HT-29 (cell line): ENCODE results near the gene SAFB. TPM values are rescaled to one million over a fixed set of nuclear protein-coding genes. Genes with fewer than 3 reads are reported as not detected.
"Not testable (repeated sequence)": the region's sequence is repeated elsewhere in the genome, so short reads cannot be mapped to it uniquely, and the experiment has no call there.

Experiments used
- DNase-seq: peaks from one replicate; pipeline ENCODE4 v3.0.0-alpha.2; 2015; ENCODE audit warnings: low spot score
- total RNA-seq: library from RNA; depleted of rRNA; stranded (reverse); fragments of >200 nt; shearing (Covaris generic); gene quantifications from 2 replicates; pipeline ENCODE4 v1.2.3, GENCODE V29; 2014

SAFB gene
- total RNA-seq, 1 experiment from 2014 or later, result 84.1 TPM

DNA sequence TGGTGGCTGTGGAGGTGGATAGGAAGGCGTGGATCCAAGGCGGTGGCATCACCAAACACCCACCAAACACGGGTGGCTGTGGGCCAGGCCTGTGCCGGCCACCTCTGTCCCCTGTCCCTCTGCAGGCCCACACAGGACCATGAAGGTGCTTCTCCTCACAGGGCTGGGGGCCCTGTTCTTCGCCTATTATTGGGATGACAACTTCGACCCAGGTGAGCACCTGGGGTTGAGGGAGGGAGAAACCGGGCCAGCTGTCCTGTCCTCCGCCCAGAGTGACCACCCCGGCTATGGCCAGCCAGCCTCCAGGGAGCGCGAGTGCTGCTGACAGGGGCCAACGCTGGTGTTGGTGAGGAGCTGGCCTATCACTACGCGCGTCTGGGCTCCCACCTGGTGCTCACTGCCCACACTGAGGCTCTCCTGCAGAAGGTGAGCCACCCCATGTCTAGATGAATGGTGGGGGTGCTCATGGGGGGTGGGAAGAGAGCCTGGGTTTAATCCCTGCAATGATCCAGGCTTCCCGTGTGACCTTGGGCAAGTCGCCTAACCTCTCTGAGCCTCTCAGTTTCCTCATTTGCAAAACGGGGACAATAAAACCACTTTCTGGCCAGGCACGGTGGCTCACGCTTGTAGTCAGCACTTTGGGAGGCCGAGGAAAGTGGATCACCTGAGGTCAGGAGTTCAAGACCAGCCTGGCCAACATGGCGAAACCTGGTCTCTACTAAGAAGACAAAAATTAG lies 62.0 kb downstream of the SAFB start:
- no peak for DNase-seq

DNA sequence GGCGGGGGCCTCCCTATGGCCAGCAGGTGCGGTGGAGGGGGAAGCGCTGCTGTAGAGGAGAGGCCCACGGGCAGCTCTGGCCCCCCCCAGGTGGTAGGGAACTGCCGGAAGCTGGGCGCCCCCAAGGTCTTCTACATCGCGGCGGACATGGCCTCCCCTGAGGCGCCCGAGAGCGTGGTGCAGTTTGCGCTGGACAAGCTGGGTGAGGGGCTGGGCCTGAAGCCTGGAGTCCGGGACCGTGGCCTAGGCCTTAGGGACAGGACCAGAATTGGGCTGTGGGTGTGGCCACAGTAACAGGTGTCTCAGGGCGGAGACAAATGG lies 63.4 kb downstream of the SAFB start:
- no peak for DNase-seq

GRCh38 chr19:5686647-5687359 lies 63.9 kb downstream of the SAFB start:
- DNase-seq, result peak; percentile 92

DNA sequence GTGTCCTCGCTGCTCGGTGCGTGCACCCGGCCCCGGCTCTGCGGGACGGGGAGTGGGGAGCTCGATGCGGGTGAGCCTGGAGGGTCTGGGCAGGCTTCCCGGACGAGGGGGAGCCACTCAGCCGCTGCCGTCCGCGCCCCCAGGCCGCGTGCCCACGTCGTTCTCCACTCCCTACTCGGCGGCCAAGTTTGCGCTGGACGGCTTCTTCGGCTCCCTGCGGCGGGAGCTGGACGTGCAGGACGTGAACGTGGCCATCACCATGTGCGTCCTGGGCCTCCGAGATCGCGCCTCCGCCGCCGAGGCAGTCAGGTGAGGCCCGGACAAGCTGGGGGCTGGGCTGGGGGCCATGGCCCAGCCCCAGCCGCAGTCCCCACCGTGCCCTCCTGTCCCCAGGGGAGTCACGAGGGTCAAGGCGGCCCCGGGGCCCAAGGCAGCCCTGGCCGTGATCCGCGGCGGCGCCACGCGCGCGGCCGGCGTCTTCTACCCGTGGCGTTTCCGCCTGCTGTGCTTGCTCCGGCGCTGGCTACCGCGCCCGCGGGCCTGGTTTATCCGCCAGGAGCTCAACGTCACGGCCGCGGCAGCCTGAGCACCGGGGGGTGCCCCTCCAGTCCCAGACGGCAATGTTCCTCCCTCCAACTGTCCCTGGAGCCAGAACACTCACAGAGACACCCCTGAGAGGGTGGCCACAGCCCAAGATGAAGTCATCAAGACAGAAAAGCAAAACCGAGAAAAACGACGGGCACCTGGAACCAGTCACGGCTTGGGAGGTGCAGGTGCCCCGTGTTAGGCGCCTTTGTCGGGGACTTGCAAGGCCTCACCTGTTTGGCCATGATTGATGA lies 64.7 kb downstream of the SAFB start:
- no peak for DNase-seq

DNA sequence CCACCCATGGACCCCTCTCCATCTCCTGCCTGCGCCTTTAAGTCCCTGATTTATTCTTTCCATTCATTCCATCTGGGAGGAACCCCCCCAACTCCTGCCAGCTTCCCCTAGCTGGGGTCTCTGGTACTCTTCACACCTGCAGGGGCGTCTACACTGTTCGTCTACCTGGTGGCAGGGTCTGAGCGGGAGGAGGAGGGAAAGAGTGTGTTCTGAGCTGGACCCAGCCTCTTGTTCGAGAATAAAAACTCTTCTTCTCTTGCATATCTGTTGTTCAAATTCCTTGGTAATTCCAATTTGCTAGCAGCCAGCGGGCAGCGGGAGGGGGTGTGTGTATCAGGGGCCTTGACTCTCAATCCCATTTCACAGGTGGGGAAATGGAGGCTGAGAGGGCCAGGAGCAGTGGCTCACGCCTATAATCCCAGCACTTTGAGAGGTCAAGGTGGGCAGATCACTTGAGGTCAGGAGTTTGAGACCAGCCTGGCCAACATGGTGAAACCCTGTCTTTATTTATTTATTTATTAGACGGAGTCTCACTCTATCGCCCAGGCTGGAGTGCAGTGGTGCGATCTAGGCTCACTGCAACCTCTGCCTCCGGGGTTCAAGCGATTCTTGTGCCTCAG lies 65.5 kb downstream of the SAFB start:
- DNase-seq, result not testable (repeated sequence)

GRCh38 chr19:5690125-5690954 lies 67.5 kb downstream of the SAFB start, which contains the start of gene RPL36:
RPL36 (plus strand) TSS chr19:5690295; CDS start chr19:5690508, 213 bp downstream.
- peak; percentile 93 for DNase-seq

DNA sequence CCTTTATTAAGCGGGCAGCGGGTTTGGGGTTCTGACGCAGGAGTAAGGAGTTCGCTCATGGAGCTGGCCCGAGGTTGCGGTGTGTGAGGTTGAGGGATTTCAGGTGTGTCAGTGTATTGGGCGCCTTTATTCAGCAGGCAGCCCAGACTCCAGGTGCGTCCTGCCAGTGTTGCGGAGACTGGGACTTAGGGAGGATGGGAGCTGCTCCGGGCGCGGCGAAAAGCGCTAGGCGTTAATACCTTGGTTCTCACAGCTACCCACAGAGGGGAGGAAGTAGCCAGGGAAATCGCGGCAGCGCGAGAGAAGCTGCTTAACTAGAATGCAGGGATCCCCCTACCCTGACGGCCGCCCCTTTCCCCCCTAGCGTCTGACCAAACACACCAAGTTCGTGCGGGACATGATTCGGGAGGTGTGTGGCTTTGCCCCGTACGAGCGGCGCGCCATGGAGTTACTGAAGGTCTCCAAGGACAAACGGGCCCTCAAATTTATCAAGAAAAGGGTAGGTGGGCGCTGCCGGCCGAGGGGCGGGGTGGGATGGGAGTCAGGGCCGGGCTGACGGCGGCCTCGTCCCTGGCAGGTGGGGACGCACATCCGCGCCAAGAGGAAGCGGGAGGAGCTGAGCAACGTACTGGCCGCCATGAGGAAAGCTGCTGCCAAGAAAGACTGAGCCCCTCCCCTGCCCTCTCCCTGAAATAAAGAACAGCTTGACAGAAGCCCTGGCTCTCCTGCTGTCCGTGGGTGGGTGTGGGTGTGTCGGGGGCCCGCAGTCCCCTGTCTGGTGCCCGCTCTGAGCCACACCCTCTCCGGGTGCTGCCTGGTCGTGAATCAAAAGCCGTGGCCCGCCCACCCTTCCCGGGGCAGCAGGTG lies 68.3 kb downstream of the SAFB start:
- peak; percentile 35 for DNase-seq

GRCh38 chr19:5691822-5692722 lies 69.2 kb downstream of the SAFB start:
- no peak for DNase-seq

DNA sequence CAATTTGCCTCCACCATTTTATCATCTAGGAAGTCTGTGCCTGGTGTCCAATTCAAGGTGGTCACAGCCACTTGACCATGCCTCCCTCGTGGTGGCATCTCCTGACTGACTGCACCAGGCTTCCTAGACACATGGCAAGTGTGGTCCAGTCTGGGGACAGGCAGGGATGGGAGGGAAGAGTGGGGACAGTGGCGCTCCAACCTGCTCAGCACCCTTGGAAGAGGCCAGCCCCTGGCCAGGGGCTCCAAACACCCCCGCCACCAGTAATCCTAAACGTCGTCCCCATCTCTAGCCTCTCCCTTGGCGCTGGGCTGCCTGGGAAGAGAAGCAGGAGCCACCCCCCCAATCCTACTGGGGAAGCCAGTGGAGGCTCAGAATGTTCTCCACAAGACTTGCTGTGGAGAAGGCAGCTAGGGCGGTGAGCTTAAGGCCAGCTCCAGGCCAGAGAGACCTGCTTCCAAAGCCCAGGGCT lies 69.9 kb downstream of the SAFB start:
- no peak for DNase-seq

GRCh38 chr19:5693195-5694166 lies 70.6 kb downstream of the SAFB start:
- DNase-seq, result no peak

GRCh38 chr19:5694167-5694955 lies 71.5 kb downstream of the SAFB start:
- DNase-seq, result no peak

DNA sequence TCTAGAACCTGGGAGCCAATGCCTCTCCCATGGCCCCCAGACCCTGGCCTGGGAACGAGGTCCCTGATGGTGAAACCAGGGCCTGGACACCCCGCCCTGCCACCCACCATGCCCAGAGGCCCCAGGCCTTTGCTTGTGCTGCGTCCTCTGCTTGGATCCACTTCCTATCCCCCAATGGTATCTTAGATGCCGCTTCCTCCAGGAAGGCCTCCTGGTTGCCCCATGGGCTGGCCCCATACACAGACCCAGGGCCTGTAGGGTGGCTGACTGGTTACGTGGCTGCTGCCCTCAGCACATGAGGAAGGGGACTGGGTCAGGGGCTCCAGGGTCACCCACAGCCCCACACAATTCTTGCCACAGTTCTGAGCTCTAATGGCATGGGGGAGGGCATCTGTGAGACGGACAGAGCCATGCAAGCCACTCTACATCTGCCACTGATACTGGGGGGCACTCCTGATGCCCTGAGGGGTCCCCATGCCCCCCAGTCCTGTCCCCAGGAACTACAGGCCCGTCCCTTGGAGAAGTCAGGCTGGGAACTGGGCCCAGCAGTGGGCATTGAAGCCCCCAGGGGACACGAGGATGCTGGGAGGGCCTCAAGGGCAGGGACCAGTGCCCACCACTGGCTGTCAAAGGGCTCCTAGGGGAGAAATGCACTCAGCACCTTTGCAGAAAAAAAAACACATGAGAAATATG lies 72.2 kb downstream of the SAFB start:
- DNase-seq, result no peak

- DNase-seq, result no peak
Observed at GRCh38 chr19:5695649-5696195, 72.8 kb downstream of the SAFB start.

DNA sequence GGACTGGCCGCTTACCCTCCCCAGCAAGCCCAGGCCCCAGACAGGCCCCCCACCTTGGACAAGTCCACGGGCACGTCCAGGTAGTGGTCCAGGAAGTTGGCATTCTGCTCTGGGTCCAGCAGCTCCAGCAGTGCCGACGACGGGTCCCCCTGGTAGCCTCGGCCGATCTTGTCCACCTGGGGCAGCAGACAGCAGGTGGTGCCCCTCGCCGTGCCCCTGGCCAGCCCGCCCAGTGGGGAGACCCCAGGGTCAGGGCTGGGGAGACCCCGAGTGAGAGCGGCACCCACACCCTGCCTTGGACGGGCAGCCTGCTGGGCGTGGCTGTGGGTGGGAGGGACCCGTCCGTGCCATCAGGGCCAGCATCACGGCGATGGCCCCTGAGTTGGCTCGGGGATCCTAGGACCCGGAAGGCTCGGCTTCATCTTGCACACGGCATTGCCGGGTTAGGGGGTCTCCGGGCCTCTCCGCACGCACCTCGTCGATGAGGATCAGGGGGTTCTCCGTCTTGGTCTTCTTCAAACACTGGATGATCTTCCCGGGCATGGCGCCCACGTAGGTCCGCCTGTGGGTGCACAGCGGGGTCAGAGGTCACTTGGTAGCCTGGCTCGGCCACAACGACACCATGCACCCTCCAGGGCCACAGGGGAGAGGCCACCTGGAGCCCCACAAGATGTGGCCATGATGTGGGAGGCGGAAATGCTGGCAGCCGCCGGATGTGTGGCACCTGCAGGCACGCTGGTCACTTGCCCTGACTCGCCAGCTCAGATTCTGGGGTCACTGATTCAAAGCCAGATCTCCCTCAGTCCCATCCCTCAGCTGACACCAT lies 73.5 kb downstream of the SAFB start:
- DNase-seq, result no peak
